Stimulated activated CD8-positive, alpha-beta memory T cell treated with anti-CD3 and anti-CD28 coated beads, Interleukin-7, amount 100 ng/mL, for 48 hours (primary cell): ENCODE results near the gene NOTCH3.
A peak's percentile ranks its signal among the peaks of the same experiment; 100 is the strongest.

Experiments used
- DNase-seq, 2 donors: peaks; one replicate each; pipeline ENCODE4 v3.0.0-alpha.2; 2020; ENCODE audit warnings: low read depth in 1 of 2; ENCODE audit errors: extremely low read depth in 1 of 2

The NOTCH3 gene

GRCh38 chr19:15237759-15238638, 37.2 kb upstream of the NOTCH3 start:
- DNase-seq, result no peak

- no peak for DNase-seq
Measured at GRCh38 chr19:15236886-15237285, 36.1 kb upstream of the NOTCH3 start.

GRCh38 chr19:15235781-15236180, 35.0 kb upstream of the NOTCH3 start:
- DNase-seq, result no peak

GRCh38 chr19:15234431-15235130, 33.8 kb upstream of the NOTCH3 start:
- DNase-seq, result no peak

DNA sequence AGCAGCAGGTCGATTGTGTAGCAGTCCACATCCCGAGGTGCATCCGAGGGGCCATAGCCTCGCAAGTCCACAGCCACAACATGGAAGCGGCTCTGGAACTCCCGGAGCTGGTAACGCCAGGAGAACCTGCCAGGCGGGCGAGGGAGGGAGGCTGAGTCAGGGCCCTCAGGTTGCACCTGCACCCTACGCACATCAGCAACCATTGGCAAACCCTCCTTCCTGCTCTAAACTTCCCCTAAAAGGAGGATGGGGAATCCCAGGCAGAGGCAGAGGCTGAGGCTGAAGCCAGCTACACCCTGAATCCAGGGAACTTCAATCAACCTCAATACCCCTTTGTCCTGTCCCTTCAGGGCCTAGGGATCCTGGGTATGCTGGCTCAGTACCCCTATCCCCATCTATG, 30.5 kb upstream of the NOTCH3 start:
- no peak for DNase-seq

DNA sequence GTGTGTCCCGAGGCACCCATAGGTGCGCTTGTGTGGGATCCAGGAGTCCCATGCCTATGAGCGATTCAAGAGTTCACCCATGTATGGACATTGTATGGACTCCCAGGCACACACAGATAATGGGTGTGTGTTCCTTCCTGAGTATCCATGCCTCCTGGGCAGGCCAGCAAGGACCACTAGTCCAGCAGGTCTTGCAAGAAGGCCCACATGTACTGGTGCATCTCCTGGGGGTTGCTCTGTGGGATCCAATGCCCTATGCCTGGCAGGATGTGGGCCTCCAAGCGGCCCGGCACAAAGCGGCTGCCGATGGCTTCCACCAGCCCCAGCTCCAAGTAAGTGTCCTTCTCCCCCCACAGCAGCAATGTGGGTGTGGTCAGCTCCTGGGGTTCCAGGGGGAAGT, 26.5 kb upstream of the NOTCH3 start:
- no peak for DNase-seq

GRCh38 chr19:15225760-15226159, 25.0 kb upstream of the NOTCH3 start:
- DNase-seq, result no peak

- DNase-seq, result no peak
Measured at GRCh38 chr19:15223649-15224361, 23.0 kb upstream of the NOTCH3 start.

DNA sequence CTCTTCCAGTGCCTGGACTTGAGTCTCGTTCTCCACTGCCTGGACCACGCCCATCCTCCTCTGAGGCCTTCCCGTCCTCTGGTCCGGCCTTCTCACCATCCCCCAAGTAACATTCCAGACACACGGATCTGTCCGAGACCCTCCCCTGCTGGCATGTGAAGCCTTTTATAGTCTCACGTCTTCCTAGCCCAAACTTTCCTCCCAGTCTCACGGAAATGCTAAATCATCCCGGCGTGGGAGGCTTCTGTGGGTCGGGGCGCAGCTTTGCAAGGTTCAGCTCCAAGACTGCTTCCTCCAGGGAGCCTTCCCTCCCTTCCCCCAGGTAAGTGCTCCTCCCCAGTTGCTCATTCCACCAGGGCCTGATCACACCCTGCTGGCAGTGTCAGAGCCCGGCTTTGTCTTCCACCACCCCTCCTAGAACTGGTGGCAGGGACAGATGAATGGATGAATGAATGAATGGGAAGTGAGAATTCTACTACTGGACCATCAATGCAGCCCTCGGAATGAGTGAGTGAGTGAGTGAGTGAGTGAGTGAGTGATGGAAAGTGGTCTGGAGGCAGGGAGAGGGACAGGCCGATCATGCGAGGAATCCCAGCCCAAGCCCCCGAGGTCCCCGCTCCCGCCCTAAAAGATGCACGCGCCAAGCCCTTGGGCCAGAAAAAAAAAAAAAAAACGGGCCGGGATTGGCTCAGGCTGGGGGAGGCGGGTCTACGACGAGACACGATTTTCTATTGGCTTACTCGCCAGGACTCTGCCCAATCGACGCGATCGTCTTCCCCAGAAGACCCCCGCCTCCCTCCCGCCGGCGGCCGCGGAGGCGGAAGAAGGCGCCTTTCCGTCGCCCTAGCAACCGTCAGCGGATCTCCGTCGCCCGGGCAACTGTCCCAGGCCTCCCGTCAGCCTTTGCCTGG, 22.2 kb upstream of the NOTCH3 start:
- peak; percentile 64 to 74 for DNase-seq

GRCh38 chr19:15220833-15221232, 20.0 kb upstream of the NOTCH3 start:
- DNase-seq, result no peak

- DNase-seq, result no peak
Measured at GRCh38 chr19:15218501-15218900, 17.7 kb upstream of the NOTCH3 start.

DNA sequence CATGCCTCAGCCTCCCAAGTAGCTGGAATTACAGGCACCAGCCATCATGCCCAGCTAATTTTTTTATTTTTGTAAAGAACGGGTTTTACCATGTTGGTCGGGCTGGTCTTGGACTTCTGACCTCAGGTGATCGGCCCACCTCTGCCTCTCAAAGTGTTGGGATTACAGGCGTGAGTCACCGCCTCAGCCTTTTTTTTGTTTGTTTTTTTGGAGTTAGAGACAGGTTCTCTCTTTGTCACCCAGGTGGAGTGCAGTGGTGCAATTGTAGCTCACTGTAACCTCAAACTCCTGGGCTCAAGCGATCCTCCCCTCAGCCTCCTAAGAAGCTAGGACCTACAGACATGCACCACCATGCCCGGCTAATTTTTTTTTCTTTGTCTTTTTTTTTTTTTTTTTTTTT, 15.6 kb upstream of the NOTCH3 start:
- DNase-seq, result no peak

- DNase-seq, result no peak
Measured at GRCh38 chr19:15213715-15214381, 13.1 kb upstream of the NOTCH3 start.

DNA sequence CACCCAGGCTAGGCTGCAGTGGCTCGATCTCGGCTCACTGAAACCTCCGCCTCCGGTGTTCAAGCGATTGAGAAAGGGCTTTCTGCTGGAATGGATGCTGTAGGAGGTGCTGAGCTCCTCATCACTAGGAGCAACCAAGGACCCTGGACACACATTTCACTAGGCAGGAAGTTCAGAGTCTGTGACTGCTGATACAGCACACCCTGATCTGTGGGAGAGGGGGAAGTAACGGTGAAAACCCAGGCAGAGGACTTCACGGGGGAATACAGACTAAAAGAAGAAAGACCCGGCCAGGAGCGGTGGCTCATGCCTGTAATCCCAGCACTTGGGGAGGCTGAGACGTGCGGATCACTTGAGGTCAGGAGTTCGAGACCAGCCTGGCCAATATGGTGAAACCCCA, 11.9 kb upstream of the NOTCH3 start:
- DNase-seq, result no peak

- DNase-seq, result no peak
Measured at GRCh38 chr19:15210323-15210781, 9.6 kb upstream of the NOTCH3 start.

GRCh38 chr19:15201374-15202023, 704 bp upstream of the NOTCH3 start:
- no peak for DNase-seq

GRCh38 chr19:15199661-15200552, 888 bp downstream of the NOTCH3 start:
- DNase-seq, result no peak

DNA sequence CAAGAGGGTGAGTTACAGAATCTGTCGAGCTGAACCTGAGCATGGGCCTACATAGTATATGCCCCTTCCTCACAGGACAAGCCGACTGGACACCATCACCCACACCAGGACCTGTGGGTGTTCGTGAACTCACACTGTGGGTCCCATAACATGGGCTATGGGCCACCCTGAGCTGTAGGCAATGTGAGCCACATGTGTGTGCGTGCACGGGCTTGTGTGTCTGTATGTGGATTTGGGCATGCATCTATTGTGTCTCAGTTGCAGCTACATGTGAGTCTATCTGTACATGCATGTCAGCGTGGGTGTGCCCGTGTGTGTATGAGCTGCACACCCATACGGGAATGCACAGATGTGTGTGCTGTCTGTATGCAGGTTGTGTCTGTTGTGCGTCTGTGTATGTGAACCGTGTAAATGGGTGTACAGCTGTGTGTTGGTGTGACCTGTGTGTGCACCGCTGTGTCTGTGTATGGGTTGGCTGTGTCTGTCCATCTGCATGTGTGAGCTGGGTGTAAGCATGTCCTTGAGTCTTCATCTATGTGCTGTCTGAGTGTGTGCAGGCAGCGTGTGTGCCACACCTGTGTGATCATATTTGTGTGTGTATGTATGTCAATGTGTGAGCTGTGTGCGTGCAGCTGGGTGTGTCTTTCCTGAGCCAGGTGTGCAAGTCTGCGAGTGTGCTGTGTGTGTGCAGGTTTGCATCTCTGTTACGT, 1.7 kb downstream of the NOTCH3 start:
- DNase-seq, result no peak
